Fibroblast of pulmonary artery (primary cell): ENCODE results near the gene OPN1LW.
"Not testable (repeated sequence)": the region's sequence is repeated elsewhere in the genome, so short reads cannot be mapped to it uniquely, and the experiment has no call there.

Experiments used
- DNase-seq: peaks from one replicate; pipeline ENCODE4 v3.0.0-alpha.2; 2010; ENCODE audit warnings: low read depth
- H3K4me3 ChIP-seq: replicated peaks from 2 replicates; pipeline ENCODE4 v1.5.1; 2011; ENCODE audit warnings: low read depth, mild to moderate bottlenecking, control low read depth, low read length, moderate library complexity
- TF ChIP-seq, protein P1 (sequence below): IDR thresholded peaks from 2 replicates; pipeline ENCODE4 v1.5.1; 2011; ENCODE audit warnings: mild to moderate bottlenecking, control low read depth, low read length, inconsistent platforms; ENCODE audit errors: missing control alignments

The OPN1LW gene

DNA sequence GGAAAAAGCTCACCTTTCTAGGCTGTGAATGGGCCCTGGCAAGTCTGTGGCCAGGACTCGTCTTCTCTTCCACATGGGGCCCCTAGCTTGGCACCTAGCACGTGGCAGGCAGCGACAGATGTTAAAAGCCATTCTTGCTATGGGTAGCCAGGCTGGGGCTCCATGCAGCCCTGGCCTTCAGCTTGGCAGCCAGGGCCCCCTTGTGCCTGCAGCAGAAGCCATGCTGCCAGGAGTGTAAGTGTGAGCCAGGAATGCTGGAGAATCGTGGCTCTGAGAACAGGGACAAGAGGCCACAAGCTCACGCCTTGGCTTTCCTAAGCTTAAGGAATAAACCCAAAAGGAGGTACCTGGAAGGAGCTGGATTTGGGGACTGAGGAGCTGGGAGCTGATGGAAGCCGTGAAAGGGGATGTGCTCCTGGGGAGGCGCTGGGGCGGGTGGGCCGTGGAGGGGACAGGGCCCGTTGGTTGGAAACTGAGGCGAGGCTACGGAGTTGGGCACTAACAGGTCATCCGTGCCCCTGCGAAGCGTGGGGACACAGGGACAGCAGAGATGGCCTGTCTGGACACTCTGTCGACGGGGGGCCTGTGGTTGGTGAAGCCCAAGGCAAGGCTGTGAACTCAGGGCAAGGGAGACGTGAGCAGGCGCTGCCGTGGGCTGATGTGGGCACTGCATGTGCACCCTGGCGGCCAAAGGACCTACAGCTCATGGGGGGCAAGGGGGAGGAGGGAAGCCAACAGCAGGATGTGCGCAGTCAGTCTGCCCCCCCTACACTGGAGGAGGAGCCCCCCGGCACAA is 895 bp upstream of the OPN1LW start:
- no peak for DNase-seq
- TF ChIP-seq, protein P1, sequence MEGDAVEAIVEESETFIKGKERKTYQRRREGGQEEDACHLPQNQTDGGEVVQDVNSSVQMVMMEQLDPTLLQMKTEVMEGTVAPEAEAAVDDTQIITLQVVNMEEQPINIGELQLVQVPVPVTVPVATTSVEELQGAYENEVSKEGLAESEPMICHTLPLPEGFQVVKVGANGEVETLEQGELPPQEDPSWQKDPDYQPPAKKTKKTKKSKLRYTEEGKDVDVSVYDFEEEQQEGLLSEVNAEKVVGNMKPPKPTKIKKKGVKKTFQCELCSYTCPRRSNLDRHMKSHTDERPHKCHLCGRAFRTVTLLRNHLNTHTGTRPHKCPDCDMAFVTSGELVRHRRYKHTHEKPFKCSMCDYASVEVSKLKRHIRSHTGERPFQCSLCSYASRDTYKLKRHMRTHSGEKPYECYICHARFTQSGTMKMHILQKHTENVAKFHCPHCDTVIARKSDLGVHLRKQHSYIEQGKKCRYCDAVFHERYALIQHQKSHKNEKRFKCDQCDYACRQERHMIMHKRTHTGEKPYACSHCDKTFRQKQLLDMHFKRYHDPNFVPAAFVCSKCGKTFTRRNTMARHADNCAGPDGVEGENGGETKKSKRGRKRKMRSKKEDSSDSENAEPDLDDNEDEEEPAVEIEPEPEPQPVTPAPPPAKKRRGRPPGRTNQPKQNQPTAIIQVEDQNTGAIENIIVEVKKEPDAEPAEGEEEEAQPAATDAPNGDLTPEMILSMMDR, result no peak
- H3K4me3 ChIP-seq, result no peak overlapping the region

DNA sequence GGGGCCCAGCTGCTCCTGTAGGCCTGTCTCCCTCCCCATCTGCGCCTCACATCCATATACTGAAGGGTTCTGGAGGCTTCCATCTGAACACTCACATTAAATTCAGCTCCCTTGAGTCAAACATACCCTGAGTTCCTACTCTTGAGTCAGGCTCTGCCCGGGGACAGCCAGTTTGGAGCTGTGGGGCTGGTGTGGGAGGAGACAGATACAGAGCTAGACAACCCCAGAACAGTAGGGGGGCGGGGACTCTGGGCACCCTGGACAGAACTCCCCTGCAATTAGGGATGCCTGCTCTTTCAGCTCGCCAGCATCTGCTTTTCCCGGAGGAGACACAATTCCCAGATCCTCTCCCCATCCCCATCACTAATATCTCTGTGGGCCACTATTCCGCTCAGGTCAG is 7.0 kb downstream of the OPN1LW start:
- not testable (repeated sequence) for H3K4me3 ChIP-seq, DNase-seq

DNA sequence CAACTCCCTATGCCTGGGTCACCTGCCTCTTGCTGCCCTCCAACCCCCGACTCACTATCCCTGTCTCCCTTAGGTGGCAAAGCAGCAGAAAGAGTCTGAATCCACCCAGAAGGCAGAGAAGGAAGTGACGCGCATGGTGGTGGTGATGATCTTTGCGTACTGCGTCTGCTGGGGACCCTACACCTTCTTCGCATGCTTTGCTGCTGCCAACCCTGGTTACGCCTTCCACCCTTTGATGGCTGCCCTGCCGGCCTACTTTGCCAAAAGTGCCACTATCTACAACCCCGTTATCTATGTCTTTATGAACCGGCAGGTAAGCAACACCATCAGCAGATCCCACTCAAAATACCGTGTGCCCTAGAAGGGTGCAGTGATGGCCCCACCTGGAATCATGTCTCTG is 12.2 kb downstream of the OPN1LW start:
- not testable (repeated sequence) for DNase-seq

DNA sequence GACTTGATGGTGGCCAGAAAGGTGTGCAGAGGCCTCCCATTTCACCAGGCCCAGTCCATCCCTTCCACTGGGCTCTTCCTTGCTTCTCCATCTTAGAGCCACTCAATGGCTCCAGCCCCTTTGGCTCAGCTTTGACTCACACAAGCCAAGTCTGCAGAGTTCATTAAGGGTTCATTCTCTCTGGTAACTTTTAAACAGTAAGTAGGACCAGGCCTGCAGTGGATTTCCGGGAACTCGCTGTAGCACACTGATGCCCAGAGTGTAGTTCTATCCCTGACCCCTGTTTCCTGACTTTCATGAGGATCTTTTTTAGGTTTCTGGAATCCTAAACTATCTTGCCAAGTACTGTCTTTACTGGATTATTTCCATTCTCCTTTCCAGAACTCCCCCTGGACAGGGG is 13.2 kb downstream of the OPN1LW start:
- DNase-seq, H3K4me3 ChIP-seq: not testable (repeated sequence)

More for the DNA sequence above, 12.2 kb downstream of the OPN1LW start:
- not testable (repeated sequence) for H3K4me3 ChIP-seq

DNA sequence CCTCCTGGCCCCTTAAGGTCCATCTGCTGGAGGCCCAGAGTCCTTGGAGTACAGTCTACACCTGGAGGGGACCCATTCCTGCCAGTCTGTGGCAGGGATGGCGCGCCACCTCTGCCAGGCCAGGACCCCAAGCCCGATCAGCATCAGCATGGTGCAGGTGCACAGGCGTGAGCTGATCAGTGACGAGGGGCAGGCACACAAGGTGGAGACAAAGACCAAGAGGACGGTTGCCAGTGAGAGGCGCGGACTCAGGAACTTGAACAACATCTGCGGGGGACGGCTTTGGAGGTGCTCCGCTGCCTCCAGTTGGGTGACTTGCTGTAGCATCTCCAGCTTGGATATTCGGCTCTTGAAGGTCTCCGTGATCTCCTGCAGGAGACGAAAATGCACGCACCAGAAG is 15.3 kb downstream of the OPN1LW start:
- not testable (repeated sequence) for DNase-seq

DNA sequence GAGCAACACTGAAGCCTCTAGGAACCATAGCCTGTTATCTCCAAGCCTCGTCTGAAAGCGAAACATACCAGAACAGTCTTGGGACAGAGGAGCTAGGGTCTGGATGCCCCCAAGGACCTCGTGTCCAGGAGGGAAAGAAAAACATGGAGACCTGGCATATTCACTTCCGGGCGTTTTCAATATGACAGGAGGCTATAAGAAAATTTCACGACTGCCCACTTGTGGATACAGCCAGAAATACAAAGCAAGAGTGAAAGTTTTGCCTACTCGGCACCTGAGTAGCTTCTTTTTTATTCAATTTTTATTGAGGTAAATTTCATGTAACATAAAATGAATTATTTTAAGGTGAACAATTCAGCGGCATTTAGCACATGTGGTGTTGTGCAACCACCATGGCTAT is 20.9 kb downstream of the OPN1LW start:
- not testable (repeated sequence) for DNase-seq, H3K4me3 ChIP-seq

More for the DNA sequence above, 15.3 kb downstream of the OPN1LW start:
- not testable (repeated sequence) for H3K4me3 ChIP-seq

DNA sequence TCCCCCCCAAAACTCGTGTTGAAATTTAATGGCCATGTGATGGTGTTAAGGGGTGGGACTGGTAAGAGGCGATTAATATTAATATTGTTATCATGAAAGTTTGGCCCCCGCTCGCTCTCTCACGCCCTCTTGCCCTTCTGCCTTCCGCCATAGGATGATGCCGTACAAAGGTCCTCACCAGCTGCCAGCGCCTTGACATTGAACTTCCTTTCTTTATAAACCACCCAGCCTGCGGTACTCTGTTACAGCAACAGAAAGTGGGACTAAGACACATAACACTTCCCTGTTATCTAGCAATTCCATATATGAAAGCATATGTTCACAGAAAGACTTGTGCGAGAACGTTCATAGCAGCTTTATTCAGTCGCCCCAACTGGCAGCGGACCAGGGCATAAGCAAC is 24.3 kb downstream of the OPN1LW start:
- H3K4me3 ChIP-seq, DNase-seq: not testable (repeated sequence)

DNA sequence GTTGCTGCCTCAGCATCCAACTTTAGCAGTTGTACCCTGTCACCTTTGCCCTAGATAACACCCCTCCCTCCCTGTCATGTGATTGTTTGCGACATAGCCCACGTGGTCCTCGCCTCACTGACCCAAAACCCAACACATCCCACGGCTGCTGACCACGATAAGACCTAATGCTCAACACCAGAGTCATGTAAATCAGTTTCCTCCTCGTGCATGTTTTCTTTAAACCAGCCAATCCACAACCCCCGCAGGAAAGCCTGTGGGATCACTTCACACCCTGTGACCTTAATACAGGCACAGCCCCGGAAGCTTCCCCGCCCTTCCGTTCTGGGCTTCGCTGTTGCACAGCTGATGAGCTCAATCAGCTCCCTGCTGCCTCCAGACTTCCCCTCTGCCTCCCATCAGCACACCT is 28.5 kb downstream of the OPN1LW start:
- not testable (repeated sequence) for DNase-seq, H3K4me3 ChIP-seq

DNA sequence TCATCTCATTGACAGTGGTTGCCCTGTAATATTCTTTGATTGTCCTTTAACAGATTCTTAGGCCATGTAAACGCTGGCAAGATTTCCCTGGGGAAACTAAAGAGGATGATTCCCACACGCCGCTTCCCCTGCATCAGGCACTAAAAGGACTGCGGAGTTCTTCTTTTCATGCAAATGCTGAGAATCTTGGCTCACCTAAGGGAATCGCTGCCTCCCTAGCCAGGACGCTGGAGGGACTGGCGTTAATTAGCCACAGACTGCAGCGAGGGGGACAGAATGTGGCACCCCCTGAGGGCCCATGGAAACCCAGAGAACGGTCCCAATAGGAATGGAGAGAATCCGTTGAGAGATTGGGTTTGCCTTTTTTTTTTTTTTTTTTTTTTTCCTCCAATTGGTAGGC is 30.3 kb downstream of the OPN1LW start:
- H3K4me3 ChIP-seq, DNase-seq: not testable (repeated sequence)

DNA sequence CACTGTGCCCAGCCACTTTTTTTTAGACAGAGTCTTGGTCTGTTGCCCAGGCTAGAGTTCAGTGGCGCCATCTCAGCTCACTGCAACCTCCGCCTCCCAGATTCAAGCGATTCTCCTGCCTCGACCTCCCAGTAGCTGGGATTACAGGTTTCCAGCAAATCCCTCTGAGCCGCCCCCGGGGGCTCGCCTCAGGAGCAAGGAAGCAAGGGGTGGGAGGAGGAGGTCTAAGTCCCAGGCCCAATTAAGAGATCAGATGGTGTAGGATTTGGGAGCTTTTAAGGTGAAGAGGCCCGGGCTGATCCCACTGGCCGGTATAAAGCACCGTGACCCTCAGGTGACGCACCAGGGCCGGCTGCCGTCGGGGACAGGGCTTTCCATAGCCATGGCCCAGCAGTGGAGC is 38.3 kb downstream of the OPN1LW start, which contains the start of gene OPN1MW:
OPN1MW (plus strand) TSS at position 301 of the 400 bp plus-strand sequence; CDS start at position 383, 82 bp downstream.
- not testable (repeated sequence) for DNase-seq, H3K4me3 ChIP-seq

DNA sequence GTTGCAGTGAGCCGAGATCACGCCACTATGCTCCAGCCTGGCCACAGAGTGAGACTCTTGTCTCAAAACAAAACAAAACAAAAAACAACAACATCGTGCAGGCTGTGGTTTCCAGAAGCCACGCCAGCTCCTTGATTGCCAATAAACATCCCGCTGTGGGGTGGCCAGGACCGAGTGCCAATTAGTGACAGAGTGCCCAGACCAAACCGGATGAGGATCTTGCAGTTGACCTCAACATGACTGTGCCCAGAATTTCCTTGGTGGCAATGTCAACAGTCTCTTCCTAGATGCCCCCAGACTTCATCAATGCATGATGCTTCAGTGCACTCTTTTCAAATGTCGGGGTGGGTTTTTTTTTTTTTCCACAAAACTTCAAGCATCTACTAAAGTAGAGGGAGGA is 39.8 kb downstream of the OPN1LW start:
- not testable (repeated sequence) for H3K4me3 ChIP-seq, DNase-seq

DNA sequence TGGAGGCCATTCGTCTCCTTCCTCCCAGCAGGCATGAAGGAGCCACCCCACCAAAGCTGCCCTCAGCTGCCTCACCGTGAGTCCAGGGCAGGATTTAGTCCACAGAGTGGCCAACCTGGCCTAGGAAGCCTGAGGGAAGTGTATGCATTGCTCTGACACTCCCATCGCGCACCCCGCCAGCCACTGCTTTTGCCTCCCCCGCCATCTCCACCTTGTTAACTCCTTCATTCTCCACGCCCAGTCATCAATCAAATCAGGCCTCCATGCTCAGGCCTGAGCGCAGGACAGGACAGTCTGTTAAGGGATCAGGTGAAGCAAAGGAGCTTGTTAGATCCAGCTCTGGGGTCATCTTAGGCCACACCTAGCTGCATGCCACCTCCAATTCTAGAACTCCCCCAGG is 48.8 kb downstream of the OPN1LW start:
- H3K4me3 ChIP-seq, DNase-seq: not testable (repeated sequence)

DNA sequence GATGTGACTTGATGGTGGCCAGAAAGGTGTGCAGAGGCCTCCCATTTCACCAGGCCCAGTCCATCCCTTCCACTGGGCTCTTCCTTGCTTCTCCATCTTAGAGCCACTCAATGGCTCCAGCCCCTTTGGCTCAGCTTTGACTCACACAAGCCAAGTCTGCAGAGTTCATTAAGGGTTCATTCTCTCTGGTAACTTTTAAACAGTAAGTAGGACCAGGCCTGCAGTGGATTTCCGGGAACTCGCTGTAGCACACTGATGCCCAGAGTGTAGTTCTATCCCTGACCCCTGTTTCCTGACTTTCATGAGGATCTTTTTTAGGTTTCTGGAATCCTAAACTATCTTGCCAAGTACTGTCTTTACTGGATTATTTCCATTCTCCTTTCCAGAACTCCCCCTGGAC is 50.3 kb downstream of the OPN1LW start:
- DNase-seq, H3K4me3 ChIP-seq: not testable (repeated sequence)

DNA sequence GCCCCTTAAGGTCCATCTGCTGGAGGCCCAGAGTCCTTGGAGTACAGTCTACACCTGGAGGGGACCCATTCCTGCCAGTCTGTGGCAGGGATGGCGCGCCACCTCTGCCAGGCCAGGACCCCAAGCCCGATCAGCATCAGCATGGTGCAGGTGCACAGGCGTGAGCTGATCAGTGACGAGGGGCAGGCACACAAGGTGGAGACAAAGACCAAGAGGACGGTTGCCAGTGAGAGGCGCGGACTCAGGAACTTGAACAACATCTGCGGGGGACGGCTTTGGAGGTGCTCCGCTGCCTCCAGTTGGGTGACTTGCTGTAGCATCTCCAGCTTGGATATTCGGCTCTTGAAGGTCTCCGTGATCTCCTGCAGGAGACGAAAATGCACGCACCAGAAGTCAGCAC is 52.4 kb downstream of the OPN1LW start:
- DNase-seq, H3K4me3 ChIP-seq: not testable (repeated sequence)
